ENCODE measurements around the gene FHOD3.

- TF ChIP-seq, protein P1, sequence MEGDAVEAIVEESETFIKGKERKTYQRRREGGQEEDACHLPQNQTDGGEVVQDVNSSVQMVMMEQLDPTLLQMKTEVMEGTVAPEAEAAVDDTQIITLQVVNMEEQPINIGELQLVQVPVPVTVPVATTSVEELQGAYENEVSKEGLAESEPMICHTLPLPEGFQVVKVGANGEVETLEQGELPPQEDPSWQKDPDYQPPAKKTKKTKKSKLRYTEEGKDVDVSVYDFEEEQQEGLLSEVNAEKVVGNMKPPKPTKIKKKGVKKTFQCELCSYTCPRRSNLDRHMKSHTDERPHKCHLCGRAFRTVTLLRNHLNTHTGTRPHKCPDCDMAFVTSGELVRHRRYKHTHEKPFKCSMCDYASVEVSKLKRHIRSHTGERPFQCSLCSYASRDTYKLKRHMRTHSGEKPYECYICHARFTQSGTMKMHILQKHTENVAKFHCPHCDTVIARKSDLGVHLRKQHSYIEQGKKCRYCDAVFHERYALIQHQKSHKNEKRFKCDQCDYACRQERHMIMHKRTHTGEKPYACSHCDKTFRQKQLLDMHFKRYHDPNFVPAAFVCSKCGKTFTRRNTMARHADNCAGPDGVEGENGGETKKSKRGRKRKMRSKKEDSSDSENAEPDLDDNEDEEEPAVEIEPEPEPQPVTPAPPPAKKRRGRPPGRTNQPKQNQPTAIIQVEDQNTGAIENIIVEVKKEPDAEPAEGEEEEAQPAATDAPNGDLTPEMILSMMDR (IDR thresholded peaks at IDR 0.05; ENCODE audit: insufficient read depth, low read length): no peak
- no peak for TF ChIP-seq GABPA (IDR thresholded peaks at IDR 0.05; ENCODE audit: low read depth)
- no peak for TF ChIP-seq REST (IDR thresholded peaks at IDR 0.05; ENCODE audit: insufficient replicate concordance, low read depth)
Observed at GRCh38 chr18:36534154-36534688, 236.7 kb downstream of the FHOD3 start.
